ENCODE results near the gene IBTK. TPM values are rescaled to one million over a fixed set of nuclear protein-coding genes. Genes with fewer than 3 reads are reported as not detected.
"Not testable (repeated sequence)": the region's sequence is repeated elsewhere in the genome, so short reads cannot be mapped to it uniquely, and the experiment has no call there.

Gene IBTK
- total RNA-seq, 1 donor from 2014 or later: 30.0 TPM

DNA sequence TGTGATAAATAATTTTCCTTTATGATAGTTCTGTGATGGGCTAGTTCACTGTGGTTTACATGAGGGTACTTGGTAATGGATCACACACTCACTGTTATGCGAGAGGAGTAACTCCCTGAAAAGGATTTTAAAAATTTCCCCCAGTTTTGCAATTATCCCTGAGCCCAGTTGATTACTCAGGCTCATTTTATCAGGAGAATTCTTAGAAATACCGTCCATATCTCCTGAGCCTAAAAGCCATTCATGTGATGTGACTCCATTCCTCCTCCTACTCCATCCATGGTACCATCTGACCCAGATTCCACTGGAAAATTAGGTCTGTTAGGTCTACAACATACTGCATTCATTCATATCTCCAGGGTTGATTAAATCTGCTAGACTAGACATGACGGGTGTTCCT lies 16.4 kb upstream of the IBTK start:
- DNase-seq (ENCODE audit: low spot score): no peak
- H3K36me3 Mint-ChIP-seq (ENCODE audit: low read depth): no peaks in the 10 kb centered on the region
- peaks cover 10% of the 10 kb centered on the region for H3K4me1 Mint-ChIP-seq (ENCODE audit: low read depth)
- H3K4me3 Mint-ChIP-seq (ENCODE audit: unreplicated experiment): no peak overlapping the region
- no peak overlapping the region for H3K27ac Mint-ChIP-seq (ENCODE audit: unreplicated experiment)
- H3K27me3 Mint-ChIP-seq (ENCODE audit: low read depth): peaks cover 30% of the 10 kb centered on the region
- H3K9me3 Mint-ChIP-seq (ENCODE audit: low read depth): no peaks in the 10 kb centered on the region
- TF ChIP-seq, protein P1, sequence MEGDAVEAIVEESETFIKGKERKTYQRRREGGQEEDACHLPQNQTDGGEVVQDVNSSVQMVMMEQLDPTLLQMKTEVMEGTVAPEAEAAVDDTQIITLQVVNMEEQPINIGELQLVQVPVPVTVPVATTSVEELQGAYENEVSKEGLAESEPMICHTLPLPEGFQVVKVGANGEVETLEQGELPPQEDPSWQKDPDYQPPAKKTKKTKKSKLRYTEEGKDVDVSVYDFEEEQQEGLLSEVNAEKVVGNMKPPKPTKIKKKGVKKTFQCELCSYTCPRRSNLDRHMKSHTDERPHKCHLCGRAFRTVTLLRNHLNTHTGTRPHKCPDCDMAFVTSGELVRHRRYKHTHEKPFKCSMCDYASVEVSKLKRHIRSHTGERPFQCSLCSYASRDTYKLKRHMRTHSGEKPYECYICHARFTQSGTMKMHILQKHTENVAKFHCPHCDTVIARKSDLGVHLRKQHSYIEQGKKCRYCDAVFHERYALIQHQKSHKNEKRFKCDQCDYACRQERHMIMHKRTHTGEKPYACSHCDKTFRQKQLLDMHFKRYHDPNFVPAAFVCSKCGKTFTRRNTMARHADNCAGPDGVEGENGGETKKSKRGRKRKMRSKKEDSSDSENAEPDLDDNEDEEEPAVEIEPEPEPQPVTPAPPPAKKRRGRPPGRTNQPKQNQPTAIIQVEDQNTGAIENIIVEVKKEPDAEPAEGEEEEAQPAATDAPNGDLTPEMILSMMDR (IDR thresholded peaks at IDR 0.05): no peak

DNA sequence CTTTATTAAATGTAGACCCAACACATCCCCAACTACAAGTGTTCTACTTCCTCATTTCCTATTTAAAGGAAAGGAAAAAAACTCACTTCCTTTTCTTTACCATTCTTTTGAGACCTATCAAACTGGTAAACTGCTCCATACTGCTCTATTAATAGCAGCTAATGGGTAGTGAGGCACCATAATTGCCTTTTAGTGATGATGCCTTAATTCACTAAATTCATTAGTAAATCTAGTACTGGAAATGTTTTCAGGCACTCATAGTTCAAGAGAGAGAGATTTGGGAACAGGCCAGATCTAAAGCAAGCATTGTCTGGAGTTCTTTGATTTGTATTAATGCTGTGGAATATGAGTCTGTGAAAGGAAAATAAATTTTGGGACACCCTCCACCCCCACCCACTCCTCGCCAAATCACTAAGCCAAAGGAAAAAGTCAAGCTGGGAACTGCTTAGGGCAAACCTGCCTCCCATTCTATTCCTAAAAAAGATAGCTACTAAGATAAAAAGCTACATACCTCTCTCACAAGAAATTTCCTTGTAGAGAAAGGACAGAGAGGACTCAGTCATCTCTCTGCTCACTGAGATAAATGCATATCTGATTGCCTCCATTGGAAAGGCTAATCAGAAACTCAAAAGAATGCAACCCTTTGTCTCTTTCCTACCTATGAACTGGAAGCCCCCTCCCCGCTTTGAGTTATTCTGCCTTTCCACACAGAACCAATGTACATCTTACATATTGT lies 13.6 kb upstream of the IBTK start:
- H3K27ac Mint-ChIP-seq (ENCODE audit: unreplicated experiment): no peak overlapping the region
- DNase-seq (ENCODE audit: low spot score): no peak
- peaks cover 21% of the 10 kb centered on the region for H3K27me3 Mint-ChIP-seq (ENCODE audit: low read depth)
- TF ChIP-seq, protein P1 (IDR thresholded peaks at IDR 0.05): no peak
- H3K4me3 Mint-ChIP-seq (ENCODE audit: unreplicated experiment): no peak overlapping the region
- H3K9me3 Mint-ChIP-seq (ENCODE audit: low read depth): no peaks in the 10 kb centered on the region
- no peaks in the 10 kb centered on the region for H3K36me3 Mint-ChIP-seq (ENCODE audit: low read depth)
- peaks cover 10% of the 10 kb centered on the region for H3K4me1 Mint-ChIP-seq (ENCODE audit: low read depth)

DNA sequence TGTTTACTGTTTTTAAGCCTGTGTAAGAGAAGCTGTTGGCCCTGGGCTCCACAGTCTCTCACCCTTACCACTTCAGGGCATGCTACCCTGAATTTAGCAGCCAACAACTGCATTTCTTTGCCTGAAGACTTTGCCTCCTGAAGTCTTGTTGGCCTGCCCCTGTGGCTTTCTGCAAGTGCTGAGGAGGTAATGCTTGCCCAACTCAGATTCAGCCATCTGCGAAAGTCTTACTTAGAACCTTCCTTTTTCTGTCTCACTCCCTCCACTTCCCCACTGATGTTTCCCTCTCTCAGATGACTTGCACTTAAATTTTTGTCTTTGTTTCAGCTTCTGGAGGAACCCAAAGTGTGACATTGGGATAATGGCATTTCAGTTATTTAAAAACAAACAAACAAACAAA lies 11.8 kb upstream of the IBTK start:
- TF ChIP-seq, protein P1 (IDR thresholded peaks at IDR 0.05): no peak
- H3K9me3 Mint-ChIP-seq (ENCODE audit: low read depth): no peaks in the 10 kb centered on the region
- peaks cover 10% of the 10 kb centered on the region for H3K4me1 Mint-ChIP-seq (ENCODE audit: low read depth)
- no peaks in the 10 kb centered on the region for H3K36me3 Mint-ChIP-seq (ENCODE audit: low read depth)
- no peak for DNase-seq (ENCODE audit: low spot score)
- no peak overlapping the region for H3K4me3 Mint-ChIP-seq (ENCODE audit: unreplicated experiment)
- no peak overlapping the region for H3K27ac Mint-ChIP-seq (ENCODE audit: unreplicated experiment)
- H3K27me3 Mint-ChIP-seq (ENCODE audit: low read depth): peaks cover 18% of the 10 kb centered on the region

DNA sequence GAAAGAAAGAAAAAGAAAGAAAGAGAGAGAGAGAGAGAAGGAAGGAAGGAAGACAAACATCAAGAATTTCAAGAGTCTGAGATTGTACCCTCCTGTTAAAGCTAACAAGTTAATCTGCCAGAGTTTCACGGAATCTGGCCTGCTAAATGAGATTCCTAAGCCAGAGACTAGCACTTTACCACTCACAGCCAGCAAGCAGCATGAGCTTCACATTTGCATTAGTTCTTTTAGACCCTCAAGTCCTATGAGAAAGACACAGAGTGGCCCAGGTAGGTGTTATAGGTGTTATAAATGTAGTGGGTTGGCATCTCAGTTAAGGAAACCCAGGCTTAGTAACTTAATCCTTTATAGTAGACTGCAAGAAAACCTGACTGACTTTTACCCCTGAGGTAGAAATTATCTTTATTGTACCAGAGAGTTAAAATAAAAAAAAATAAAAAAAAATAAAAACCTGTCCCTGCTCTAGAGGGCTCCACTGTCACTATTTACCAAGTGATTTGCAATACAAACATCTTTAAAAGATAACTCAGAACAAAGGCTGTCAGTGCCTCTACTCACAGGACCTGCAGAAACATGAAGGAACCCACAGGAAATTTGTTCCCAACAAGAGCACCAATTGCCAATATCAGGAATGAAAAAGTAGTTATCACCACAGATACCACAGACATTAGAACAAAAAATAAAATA lies 9.7 kb upstream of the IBTK start:
- TF ChIP-seq, protein P1 (IDR thresholded peaks at IDR 0.05): peak; percentile 39
- no peak overlapping the region for H3K4me3 Mint-ChIP-seq (ENCODE audit: unreplicated experiment)
- H3K4me1 Mint-ChIP-seq (ENCODE audit: low read depth): peaks cover 10% of the 10 kb centered on the region
- no peak overlapping the region for H3K27ac Mint-ChIP-seq (ENCODE audit: unreplicated experiment)
- H3K36me3 Mint-ChIP-seq (ENCODE audit: low read depth): no peaks in the 10 kb centered on the region
- H3K27me3 Mint-ChIP-seq (ENCODE audit: low read depth): peaks cover 8% of the 10 kb centered on the region
- no peak for DNase-seq (ENCODE audit: low spot score)
- H3K9me3 Mint-ChIP-seq (ENCODE audit: low read depth): no peaks in the 10 kb centered on the region

GRCh38 chr6:82254722-82255121 lies 7.2 kb upstream of the IBTK start:
- not testable (repeated sequence) for H3K36me3 Mint-ChIP-seq (ENCODE audit: low read depth); H3K27ac Mint-ChIP-seq (ENCODE audit: unreplicated experiment); H3K4me3 Mint-ChIP-seq (ENCODE audit: unreplicated experiment); H3K27me3 Mint-ChIP-seq (ENCODE audit: low read depth); DNase-seq (ENCODE audit: low spot score); H3K4me1 Mint-ChIP-seq (ENCODE audit: low read depth); H3K9me3 Mint-ChIP-seq (ENCODE audit: low read depth)
